SK-N-SH (cell line): ENCODE data around the gene IRAG1. TPM values are rescaled to one million over a fixed set of nuclear protein-coding genes. Genes with fewer than 3 reads are reported as not detected.

Experiments used
- CTCF ChIA-PET: fragments of 300-600, 350-600 bp; formaldehyde crosslinking; extraction: SDS; loops from one replicate; lab custom pipeline; 2021; lab: Yijun Ruan, JAX
- POLR2A ChIA-PET: fragments of 350-600 bp; sonication (Branson Sonifier 250); formaldehyde crosslinking; extraction: SDS; loops from one replicate; lab custom pipeline; 2020; ENCODE audit warnings: antibody characterized with exemption, inconsistent platforms; lab: Yijun Ruan, JAX
- DNase-seq: peaks from one replicate; pipeline ENCODE4 v3.0.0; 2012
- H2AFZ ChIP-seq: fragments of 200-600 bp; sonication (generic); 2 replicates; pipeline ENCODE4 v1.8.1; 2016; ENCODE audit warnings: antibody characterized with exemption, mild to moderate bottlenecking, low read depth
- H3F3A ChIP-seq: fragments of 200-600 bp; sonication (generic); replicated peaks from 2 replicates; pipeline ENCODE3; 2016; ENCODE audit warnings: antibody characterized with exemption, mild to moderate bottlenecking; ENCODE audit not compliant: insufficient read depth
- H3K27ac ChIP-seq, 2 experiments: fragments of 200-500 bp in 1 of 2; fragments of 200-600 bp in 1 of 2; sonication (Bioruptor generic) in 1 of 2; sonication (generic), shearing (Covaris generic) in 1 of 2; 2 replicates each; pipeline versions ENCODE4 v1.5.1 to v1.6.1; 2014 to 2016; ENCODE audit warnings: low read depth in 2 of 2, inconsistent platforms in 1 of 2, low read length in 1 of 2, mild to moderate bottlenecking in 1 of 2, mixed read lengths in 1 of 2
- H3K27me3 ChIP-seq: fragments of 200-600 bp; sonication (generic), shearing (Covaris generic); 2 replicates; pipeline ENCODE4 v1.6.1; 2016; ENCODE audit warnings: mixed run types; ENCODE audit not compliant: insufficient read depth
- H3K36me3 ChIP-seq, 2 experiments: fragments of 200-500 bp in 1 of 2; fragments of 200-600 bp in 1 of 2; sonication (Bioruptor generic) in 1 of 2; sonication (generic) in 1 of 2; replicated peaks in 1 of 2; 2 replicates each; pipeline versions ENCODE3 to v1.5.1; 2014 to 2016; ENCODE audit warnings: low read length in 1 of 2, mild to moderate bottlenecking in 1 of 2; ENCODE audit not compliant: insufficient read depth in 2 of 2, control insufficient read depth in 1 of 2
- H3K4me1 ChIP-seq, 2 experiments: fragments of 200-500 bp in 1 of 2; fragments of 200-600 bp in 1 of 2; sonication (Bioruptor generic) in 1 of 2; sonication (generic), shearing (Covaris generic) in 1 of 2; 2 replicates each; pipeline versions ENCODE4 v1.5.1 to v1.6.1; 2014 to 2016; ENCODE audit warnings: low read depth in 1 of 2, low read length in 1 of 2, mixed run types in 1 of 2; ENCODE audit not compliant: insufficient read depth in 2 of 2, control insufficient read depth in 1 of 2
- H3K4me2 ChIP-seq: fragments of 200-600 bp; sonication (generic), shearing (Covaris generic); 2 replicates; pipeline ENCODE4 v1.6.1; 2017; ENCODE audit warnings: mixed run types
- H3K4me3 ChIP-seq, 2 experiments: fragments of 200-500 bp in 1 of 2; fragments of 200-600 bp in 1 of 2; sonication (Bioruptor generic) in 1 of 2; sonication (generic), shearing (Covaris generic) in 1 of 2; 2 replicates each; pipeline versions ENCODE4 v1.5.1 to v1.8.1; 2014 to 2016; ENCODE audit warnings: low read depth in 2 of 2, inconsistent platforms in 1 of 2, low read length in 1 of 2, mild to moderate bottlenecking in 1 of 2, mixed read lengths in 1 of 2, moderate library complexity in 1 of 2
- H3K79me2 ChIP-seq: fragments of 200-600 bp; sonication (generic); 2 replicates; pipeline ENCODE4 v1.8.1; 2017; ENCODE audit warnings: mild to moderate bottlenecking; ENCODE audit not compliant: insufficient read depth
- H3K9ac ChIP-seq: fragments of 200-600 bp; sonication (generic); 2 replicates; pipeline ENCODE4 v1.6.1; 2017; ENCODE audit warnings: mixed run types
- H3K9me2 ChIP-seq: fragments of 200-600 bp; sonication (generic); 2 replicates; pipeline ENCODE4 v1.6.1; 2017; ENCODE audit warnings: mixed run types
- H3K9me3 ChIP-seq: fragments of 200-600 bp; sonication (generic); 2 replicates; pipeline ENCODE4 v1.6.1; 2017; ENCODE audit warnings: mixed run types, mild to moderate bottlenecking, moderate library complexity
- H4K20me1 ChIP-seq: fragments of 200-600 bp; sonication (generic); 2 replicates; pipeline ENCODE4 v1.6.1; 2017; ENCODE audit warnings: mild to moderate bottlenecking, mixed run types; ENCODE audit not compliant: insufficient read depth
- ELF1 ChIP-seq: IDR thresholded peaks from 2 replicates; pipeline ENCODE4 v1.4.0; 2012
- FOSL2 ChIP-seq: IDR thresholded peaks from 2 replicates; pipeline ENCODE4 v1.4.0; 2012; ENCODE audit warnings: low read depth, mild to moderate bottlenecking, moderate library complexity, borderline replicate concordance
- FOXJ3 ChIP-seq: sonication (generic); formaldehyde crosslinking; IDR thresholded peaks from 2 replicates; pipeline ENCODE4 v1.5.1; 2020; ENCODE audit warnings: mild to moderate bottlenecking, missing genetic modification reagents
- FOXM1 ChIP-seq: IDR thresholded peaks from 2 replicates; pipeline ENCODE4 v1.4.0; 2012; ENCODE audit warnings: low read depth, mild to moderate bottlenecking
- GATA2 ChIP-seq: sonication (generic); formaldehyde crosslinking; IDR thresholded peaks from 2 replicates; pipeline ENCODE4 v1.5.0; 2020; ENCODE audit warnings: mild to moderate bottlenecking, missing genetic modification reagents
- JUND ChIP-seq: IDR thresholded peaks from 2 replicates; pipeline ENCODE4 v1.4.0; 2012
- MAX ChIP-seq: IDR thresholded peaks from 2 replicates; pipeline ENCODE4 v1.4.0; 2012; ENCODE audit warnings: low read depth
- MXI1 ChIP-seq: IDR thresholded peaks from 2 replicates; pipeline ENCODE4 v1.6.1; 2012; ENCODE audit warnings: mild to moderate bottlenecking, low read depth, low read length, improper control_type of control experiment
- NRF1 ChIP-seq: IDR thresholded peaks from 2 replicates; pipeline ENCODE4 v1.6.1; 2012; ENCODE audit warnings: low read depth, mild to moderate bottlenecking, low read length
- PBX3 ChIP-seq: IDR thresholded peaks from 2 replicates; pipeline ENCODE4; 2012
- POLR2AphosphoS5 ChIP-seq: IDR thresholded peaks from 2 replicates; pipeline ENCODE4 v1.6.1; 2012; ENCODE audit warnings: low read depth, low read length
- REST ChIP-seq: IDR thresholded peaks from 2 replicates; pipeline ENCODE4 v1.6.1; 2012; ENCODE audit warnings: mild to moderate bottlenecking, low read depth, low read length, moderate library complexity
- RFX5 ChIP-seq: IDR thresholded peaks from 2 replicates; pipeline ENCODE4 v1.6.1; 2012; ENCODE audit warnings: mild to moderate bottlenecking, improper control_type of control experiment, low read length
- SIN3A ChIP-seq: IDR thresholded peaks from 2 replicates; pipeline ENCODE4 v1.6.1; 2012; ENCODE audit warnings: low read depth, mild to moderate bottlenecking, low read length, moderate library complexity, borderline replicate concordance
- SMC3 ChIP-seq: IDR thresholded peaks from 2 replicates; pipeline ENCODE4 v1.6.1; 2012; ENCODE audit warnings: low read depth, low read length, improper control_type of control experiment
- TCF12 ChIP-seq: IDR thresholded peaks from 2 replicates; pipeline ENCODE4 v1.4.0; 2012
- TEAD4 ChIP-seq: IDR thresholded peaks from 2 replicates; pipeline ENCODE4 v1.4.0; 2012; ENCODE audit warnings: mild to moderate bottlenecking, borderline replicate concordance; ENCODE audit not compliant: insufficient read depth
- ZBTB33 ChIP-seq: IDR thresholded peaks from 2 replicates; pipeline ENCODE4 v1.4.0; 2012; ENCODE audit warnings: low read depth, borderline replicate concordance
- WGBS: methylation state at CpG from one replicate; pipeline ENCODE4 v1.1.6; 2017; ENCODE audit warnings: low lambda C conversion rate; 5-methylcytosine and 5-hydroxymethylcytosine counted together
- polyA plus RNA-seq, 3 experiments: library from polyadenylated mRNA; depleted of rRNA; stranded (reverse); fragments of >200 nt; gene quantifications; 2 replicates each; pipeline ENCODE4 v1.2.3, GENCODE V29; 2012

Gene IRAG1
- polyA plus RNA-seq, 1 of the 3 experiments (the other 2 are of a cell fraction): 0.05 TPM

GRCh38 chr11:10679644-10680043 lies 13.9 kb downstream of the IRAG1 start:
- WGBS: 60% methylated on average over 4 of the region's 4 CpGs
- no peaks in the 10 kb centered on the region for H3K36me3 ChIP-seq
- no peaks in the 10 kb centered on the region; a peak in 1 of 4 replicates for H3K4me1 ChIP-seq
- H3K27ac ChIP-seq: no peak overlapping the region
- H3K9me2 ChIP-seq: no peaks in the 10 kb centered on the region
- H3K4me2 ChIP-seq: no peak overlapping the region
- CTCF ChIA-PET: interaction anchor here (1.1 to 1.7 kb wide), 2 partner anchors 10 to 12 kb away, joined by 3 to 5 read pairs; no protein-coding TSS in a partner anchor
- POLR2A ChIA-PET: no interaction called here
- no peak for TF ChIP-seq ZBTB33
- no peak for TF ChIP-seq RFX5
- TF ChIP-seq JUND: no peak
- TF ChIP-seq POLR2AphosphoS5: no peak
- no peak for TF ChIP-seq MAX
- TF ChIP-seq SIN3A: no peak
- TF ChIP-seq FOSL2: no peak
- no peak for TF ChIP-seq FOXJ3
- no peak for TF ChIP-seq FOXM1
- H4K20me1 ChIP-seq: no peaks in the 10 kb centered on the region
- no peaks in the 10 kb centered on the region for H3F3A ChIP-seq
- H3K9me3 ChIP-seq: no peaks in the 10 kb centered on the region
- DNase-seq: no peak
- no peak overlapping the region for H2AFZ ChIP-seq
- H3K9ac ChIP-seq: no peak overlapping the region
- no peak overlapping the region for H3K4me3 ChIP-seq
- H3K79me2 ChIP-seq: no peaks in the 10 kb centered on the region
- peaks cover 9% of the 10 kb centered on the region; the same call in 1 of the 2 replicates for H3K27me3 ChIP-seq

GRCh38 chr11:10678101-10678500 lies 15.5 kb downstream of the IRAG1 start:
- H3K4me1 ChIP-seq: no peaks in the 10 kb centered on the region; a peak in 1 of 4 replicates
- POLR2A ChIA-PET: no interaction called here
- no peak overlapping the region for H2AFZ ChIP-seq
- H3F3A ChIP-seq: no peaks in the 10 kb centered on the region
- H3K9me3 ChIP-seq: no peaks in the 10 kb centered on the region
- H4K20me1 ChIP-seq: no peaks in the 10 kb centered on the region
- no peak for DNase-seq
- H3K4me3 ChIP-seq: no peak overlapping the region
- H3K4me2 ChIP-seq: no peak overlapping the region
- H3K9me2 ChIP-seq: no peaks in the 10 kb centered on the region
- peaks cover 9% of the 10 kb centered on the region; the same call in 1 of the 2 replicates for H3K27me3 ChIP-seq
- H3K9ac ChIP-seq: no peak overlapping the region
- 75% methylated on average over 5 of the region's 5 CpGs for WGBS
- H3K27ac ChIP-seq: no peak overlapping the region
- H3K79me2 ChIP-seq: no peaks in the 10 kb centered on the region
- CTCF ChIA-PET: interaction anchor here (0.6 to 1.7 kb wide), 2 partner anchors 9 to 28 kb away, joined by 3 to 5 read pairs; no protein-coding TSS in a partner anchor
- TF ChIP-seq MXI1 (no peak), SMC3 (no peak), FOXJ3 (no peak), FOSL2 (no peak), RFX5 (no peak), NRF1 (no peak), POLR2AphosphoS5 (no peak), ELF1 (no peak), GATA2 (CRISPR knock-in tag) (no peak), TEAD4 (no peak), PBX3 (no peak), ZBTB33 (no peak), TCF12 (no peak), MAX (no peak), REST (no peak)
- no peaks in the 10 kb centered on the region for H3K36me3 ChIP-seq
